NCI-H1694 treated with DMSO at 0.1 percent for 48 hours (cell line): Measurements from ENCODE around the gene GTF2I.
"Not testable (repeated sequence)": the region's sequence is repeated elsewhere in the genome, so short reads cannot be mapped to it uniquely, and the experiment has no call there.

Source experiments
- DNase-seq: peaks from one replicate; lab custom pipeline; 2025; lab: John Stamatoyannopoulos, UW

Gene GTF2I

DNA sequence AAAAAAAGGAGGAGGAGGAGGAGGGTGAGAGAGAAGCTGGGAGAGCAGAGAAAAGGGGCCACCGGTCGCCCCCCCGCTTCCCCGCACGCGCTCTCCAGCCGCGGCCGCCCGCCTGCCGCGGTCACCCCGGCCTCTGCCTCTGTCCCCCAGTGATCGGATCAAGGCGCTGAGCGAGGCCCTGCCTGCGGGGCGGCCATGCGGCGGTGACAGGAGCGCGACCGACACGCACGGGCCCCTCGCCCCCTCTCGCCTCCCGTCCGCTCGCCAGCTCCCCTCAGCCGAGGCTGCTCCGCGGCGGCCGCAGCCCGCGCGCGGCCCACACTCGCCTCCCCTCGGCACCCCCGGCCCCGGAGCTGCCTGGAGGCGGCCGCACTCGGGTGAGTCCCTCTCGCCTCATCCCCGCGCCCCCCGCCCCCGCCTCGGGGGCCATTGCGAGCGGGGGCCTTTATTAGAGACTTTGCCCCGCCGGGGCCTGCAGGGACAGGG, at the start of gene GTF2I:
GTF2I (plus strand) TSS at position 27 of the 486 bp plus-strand sequence. CDS start 31,411 bp downstream, outside the sequence.
- DNase-seq = no peak

DNA sequence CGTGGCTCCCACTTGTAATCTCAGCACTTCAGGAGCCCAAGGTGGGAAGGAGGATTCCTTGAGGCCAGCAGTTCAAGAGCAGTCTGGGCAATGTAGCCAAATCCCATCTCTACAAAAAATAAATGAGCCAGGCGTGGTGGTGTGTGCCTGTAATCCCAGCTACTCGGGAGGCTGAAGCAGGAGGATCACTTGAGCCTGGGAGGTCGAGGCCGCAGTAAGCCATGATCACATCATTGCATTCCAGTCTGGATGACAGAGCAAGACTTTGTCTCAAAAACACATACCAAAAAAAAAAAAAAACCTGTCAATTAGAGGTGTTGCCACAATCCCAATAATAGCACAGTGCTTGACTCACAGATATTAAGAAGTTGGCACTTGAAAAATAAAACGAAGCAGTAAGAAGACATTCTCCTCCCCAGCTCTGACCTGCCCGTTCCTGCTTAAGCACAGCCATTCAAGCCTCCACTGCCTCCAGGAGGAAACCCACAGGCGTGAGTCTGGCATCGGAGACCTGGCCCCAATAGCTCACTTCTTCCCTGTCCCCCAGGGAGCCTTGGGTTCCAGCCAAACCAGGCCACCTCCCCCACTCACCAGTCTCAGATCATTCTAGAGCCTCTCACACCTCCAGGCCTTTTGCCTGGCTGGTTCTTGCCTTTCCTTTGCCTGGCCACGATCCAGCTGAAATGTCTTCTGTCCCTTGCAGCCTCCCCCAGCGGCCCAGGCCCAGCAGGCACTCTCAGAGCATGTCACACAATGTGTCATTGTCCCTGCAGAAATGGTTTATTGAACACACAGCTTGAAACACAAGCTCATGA, 45.3 kb upstream of the GTF2I start:
- DNase-seq = no peak

- DNase-seq = no peak
Observed at GRCh38 chr7:74615933-74616780, 41.4 kb upstream of the GTF2I start.

GRCh38 chr7:74617180-74617744, 40.3 kb upstream of the GTF2I start:
- no peak for DNase-seq

- DNase-seq = no peak
Observed at GRCh38 chr7:74619235-74619860, 38.2 kb upstream of the GTF2I start.

- no peak for DNase-seq
Observed at GRCh38 chr7:74622228-74622749, 35.2 kb upstream of the GTF2I start.

DNA sequence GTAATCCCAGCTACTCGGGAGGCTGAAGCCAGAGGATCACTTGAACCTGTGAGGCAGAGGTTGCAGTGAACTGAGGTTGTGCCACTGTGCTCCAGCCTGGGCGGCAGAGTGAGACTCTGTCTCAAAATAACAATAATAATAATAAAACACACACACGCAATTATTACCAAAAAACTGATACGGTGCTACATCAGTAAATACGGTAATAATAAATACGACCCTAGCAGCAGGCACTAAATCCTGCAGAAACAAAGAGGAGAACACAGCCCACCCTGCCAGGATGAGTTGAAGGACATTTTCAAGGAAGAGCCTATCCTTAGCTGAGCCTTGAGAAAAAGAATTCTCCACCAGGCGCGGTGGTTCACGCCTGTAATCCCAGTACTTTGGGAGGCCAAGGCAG, 34.4 kb upstream of the GTF2I start:
- DNase-seq = no peak

GRCh38 chr7:74625446-74625845, 32.1 kb upstream of the GTF2I start:
- no peak for DNase-seq

DNA sequence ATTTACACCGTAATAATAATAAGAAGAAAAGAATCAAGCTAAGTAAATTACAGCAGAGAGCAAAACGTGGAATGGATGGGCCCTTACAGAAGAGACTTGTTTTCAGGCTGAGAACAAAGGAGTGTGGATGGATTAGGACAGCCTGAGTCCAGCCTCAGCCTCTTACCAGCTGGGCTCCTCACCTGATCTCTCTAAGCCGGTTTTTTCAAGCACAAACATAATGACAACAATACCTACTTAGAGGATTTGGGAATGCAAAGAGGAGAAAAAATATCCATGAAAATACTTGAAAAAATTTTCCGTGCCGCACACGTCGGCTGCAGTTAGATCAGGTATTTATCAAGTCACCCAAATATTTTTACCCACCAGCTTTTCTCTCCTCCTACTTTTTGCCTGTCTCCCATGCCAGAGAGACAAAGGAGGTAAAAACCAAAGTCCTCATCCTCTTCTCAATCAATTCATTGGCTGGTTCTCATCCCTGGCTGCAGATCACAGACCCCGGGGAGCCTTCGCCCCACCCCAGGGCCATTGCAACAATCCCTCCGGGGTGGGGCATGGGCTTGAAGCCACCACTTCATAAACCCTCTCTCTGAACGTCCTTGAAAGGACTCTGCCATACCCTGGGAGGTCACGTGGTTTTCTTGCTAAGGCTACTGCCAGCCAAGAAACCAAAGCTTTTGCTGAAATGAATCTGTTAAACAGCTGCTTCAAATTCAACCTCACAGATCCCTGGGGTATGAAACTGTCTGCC, 29.7 kb upstream of the GTF2I start:
- DNase-seq = peak; percentile 76

GRCh38 chr7:74632505-74632904, 25.0 kb upstream of the GTF2I start:
- no peak for DNase-seq

GRCh38 chr7:74633451-74633921, 24.0 kb upstream of the GTF2I start:
- DNase-seq = no peak

GRCh38 chr7:74637745-74638144, 19.8 kb upstream of the GTF2I start:
- DNase-seq = no peak

DNA sequence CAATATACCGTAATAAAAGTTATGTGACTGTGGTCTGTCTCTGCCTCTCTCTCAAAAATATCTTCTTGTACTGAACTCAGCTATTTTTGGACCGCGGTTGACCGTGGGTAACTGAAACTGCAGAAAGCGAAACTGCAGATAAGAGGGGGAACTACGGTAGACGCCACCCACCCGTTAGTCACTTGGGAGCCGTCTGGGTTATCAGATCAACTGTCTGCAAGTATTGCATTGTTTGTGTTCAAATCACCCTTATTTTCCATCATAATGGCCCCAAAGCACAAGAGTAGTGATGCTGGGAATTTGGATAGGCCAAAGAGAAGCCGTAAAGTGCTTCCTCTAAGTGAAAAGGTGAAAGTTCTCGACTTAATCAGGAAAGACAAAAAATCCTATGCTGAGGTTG, 7.5 kb upstream of the GTF2I start:
- DNase-seq = not testable (repeated sequence)

- DNase-seq = not testable (repeated sequence)
Observed at GRCh38 chr7:74650493-74651132, 6.9 kb upstream of the GTF2I start.

DNA sequence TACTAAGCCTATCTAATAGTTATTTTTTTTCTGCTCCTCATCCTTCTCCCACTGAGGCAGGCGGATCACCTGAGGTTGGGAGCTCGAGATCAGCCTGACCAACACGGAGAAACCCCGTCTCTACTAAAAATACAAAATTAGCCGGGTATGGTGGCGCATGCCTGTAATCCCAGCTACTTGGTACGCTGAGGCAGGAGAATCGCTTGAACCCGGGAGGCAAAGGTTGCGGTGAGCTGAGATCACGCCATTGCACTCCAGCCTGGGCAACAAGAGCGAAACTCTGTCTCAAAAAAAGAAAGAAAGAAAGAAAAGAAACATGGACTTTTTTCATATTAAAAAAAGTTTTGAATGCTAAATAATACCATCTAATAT, 6.4 kb upstream of the GTF2I start:
- DNase-seq = not testable (repeated sequence)

- no peak for DNase-seq
Observed at GRCh38 chr7:74653686-74654181, 3.8 kb upstream of the GTF2I start.

DNA sequence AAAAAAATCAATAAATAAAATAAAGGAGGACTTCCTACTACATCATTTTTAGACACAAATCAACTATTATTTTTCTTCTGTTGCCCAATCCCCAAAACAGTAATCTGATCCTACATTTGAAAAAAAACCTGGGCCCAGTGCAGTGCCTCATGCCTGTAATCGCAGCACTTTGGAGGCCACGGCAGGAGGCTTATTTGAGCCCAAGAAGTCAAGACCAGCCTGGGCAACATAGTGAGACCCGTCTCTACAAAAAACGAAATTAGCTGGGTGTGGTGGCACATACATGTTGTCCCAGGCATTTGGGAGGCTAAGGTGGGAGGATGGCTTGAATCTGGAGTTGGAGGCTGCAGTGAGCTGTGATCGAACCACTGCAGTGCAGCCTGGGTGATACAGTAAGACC, 2.7 kb upstream of the GTF2I start:
- no peak for DNase-seq

DNA sequence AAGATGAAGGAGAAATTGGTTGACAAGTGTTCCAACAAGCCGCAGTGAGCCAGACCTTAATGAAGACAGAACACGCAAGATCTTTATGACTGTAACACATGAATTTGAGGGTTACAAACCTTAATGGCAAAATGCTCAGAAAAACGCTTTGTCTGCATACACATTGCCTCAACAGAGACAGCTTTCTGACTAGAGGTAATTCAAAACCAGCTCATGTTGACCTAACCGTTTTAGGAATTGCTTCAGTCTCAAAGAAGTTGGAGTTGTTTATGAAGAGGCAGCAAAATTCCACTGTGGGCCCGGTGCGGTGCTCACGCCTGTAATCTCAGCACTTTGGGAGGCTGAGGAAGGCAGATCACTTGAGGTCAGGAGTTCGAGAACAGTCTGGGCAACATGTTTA, 2.2 kb upstream of the GTF2I start:
- DNase-seq = no peak

GRCh38 chr7:74655768-74656440, 1.6 kb upstream of the GTF2I start:
- DNase-seq = peak; percentile 64

DNA sequence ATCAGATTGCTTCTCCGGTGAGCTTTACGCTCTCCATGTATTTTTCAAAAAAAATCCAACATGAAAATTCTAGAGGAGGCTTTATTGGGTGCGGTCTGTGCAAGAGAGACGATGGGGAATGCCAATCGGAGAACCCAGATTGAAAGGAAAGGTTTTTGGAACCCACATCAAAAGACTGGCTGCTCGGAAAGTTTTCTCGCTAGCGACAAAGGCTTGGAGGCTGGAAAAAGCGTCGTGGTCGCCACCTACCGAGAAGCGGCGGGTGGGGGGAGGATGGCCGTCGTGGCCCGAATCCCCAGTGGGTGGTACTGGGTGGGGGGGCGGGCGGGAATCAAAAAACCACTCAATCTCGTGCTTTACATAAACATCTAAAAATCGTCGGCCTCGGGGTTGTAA, 1.1 kb upstream of the GTF2I start:
- DNase-seq = peak; percentile 85
